ENCODE measurements around the gene TNS3. TPM values are rescaled to one million over a fixed set of nuclear protein-coding genes. Genes with fewer than 3 reads are reported as not detected.

Gene TNS3
- total RNA-seq, 1 experiment from 2014 or later, result 533 TPM

DNA sequence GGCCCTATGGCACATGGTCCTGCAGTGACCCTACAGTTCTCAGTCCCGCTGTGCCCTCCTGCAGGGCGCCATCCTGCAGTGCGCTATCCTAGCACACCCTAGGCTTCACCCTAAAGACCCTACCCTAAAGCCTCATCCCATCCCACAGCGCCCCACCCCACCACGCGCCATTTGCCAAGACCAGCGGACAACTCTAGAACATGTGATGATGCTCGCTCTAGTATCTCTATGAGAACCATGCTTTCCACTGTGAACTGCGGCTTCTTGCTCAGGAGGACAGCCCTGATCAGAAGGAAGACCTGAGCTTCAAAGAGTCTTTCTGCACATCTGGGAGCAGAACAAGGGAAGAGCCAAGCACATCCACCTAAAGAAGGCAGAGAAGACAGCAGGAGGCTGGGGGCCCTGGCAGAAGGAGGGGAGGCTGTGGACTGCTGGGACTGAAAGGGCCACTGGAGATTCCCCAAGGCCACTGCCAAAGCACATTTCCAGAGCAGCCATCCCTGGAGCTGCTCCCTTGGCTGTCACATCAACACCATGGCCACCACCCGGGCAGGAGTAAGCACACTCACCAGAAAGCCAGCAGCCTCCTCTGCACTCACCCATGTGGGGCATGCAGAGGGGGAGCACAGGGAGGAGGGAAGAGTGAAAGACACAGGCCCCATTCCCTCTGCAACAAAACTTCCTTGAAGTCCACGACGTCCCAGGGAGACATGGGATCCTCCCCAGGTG is 134.1 kb downstream of the TNS3 start:
- CTCF ChIA-PET, result interaction anchor here (0.7 kb wide), 1 partner anchor 12 kb away, joined by 10 read pairs; no protein-coding TSS in a partner anchor
- H3K4me1 ChIP-seq (ENCODE audit: control insufficient read depth, insufficient read depth, low read length), result peaks cover 90% of the 10 kb centered on the region
- peak overlapping the region; percentile 0; the same call in 1 of the 2 replicates for H3K27ac ChIP-seq (ENCODE audit: low read length)
- no peaks in the 10 kb centered on the region for H3K9me3 ChIP-seq (ENCODE audit: control insufficient read depth, insufficient read depth, low read depth, low read length)
- TF ChIP-seq TCF7L2 (IDR thresholded peaks at IDR 0.05; ENCODE audit: low read depth, low read length) (no peak), SIN3A (IDR thresholded peaks at IDR 0.05; ENCODE audit: borderline replicate concordance, insufficient read depth, low read depth, low read length) (no peak), POLR2AphosphoS5 (IDR thresholded peaks at IDR 0.05; ENCODE audit: low read depth, low read length) (peak; percentile 8; the same call in 1 of the 2 replicates), CTCF (IDR thresholded peaks at IDR 0.05) (no peak)
- TF ChIP-seq, protein P1, sequence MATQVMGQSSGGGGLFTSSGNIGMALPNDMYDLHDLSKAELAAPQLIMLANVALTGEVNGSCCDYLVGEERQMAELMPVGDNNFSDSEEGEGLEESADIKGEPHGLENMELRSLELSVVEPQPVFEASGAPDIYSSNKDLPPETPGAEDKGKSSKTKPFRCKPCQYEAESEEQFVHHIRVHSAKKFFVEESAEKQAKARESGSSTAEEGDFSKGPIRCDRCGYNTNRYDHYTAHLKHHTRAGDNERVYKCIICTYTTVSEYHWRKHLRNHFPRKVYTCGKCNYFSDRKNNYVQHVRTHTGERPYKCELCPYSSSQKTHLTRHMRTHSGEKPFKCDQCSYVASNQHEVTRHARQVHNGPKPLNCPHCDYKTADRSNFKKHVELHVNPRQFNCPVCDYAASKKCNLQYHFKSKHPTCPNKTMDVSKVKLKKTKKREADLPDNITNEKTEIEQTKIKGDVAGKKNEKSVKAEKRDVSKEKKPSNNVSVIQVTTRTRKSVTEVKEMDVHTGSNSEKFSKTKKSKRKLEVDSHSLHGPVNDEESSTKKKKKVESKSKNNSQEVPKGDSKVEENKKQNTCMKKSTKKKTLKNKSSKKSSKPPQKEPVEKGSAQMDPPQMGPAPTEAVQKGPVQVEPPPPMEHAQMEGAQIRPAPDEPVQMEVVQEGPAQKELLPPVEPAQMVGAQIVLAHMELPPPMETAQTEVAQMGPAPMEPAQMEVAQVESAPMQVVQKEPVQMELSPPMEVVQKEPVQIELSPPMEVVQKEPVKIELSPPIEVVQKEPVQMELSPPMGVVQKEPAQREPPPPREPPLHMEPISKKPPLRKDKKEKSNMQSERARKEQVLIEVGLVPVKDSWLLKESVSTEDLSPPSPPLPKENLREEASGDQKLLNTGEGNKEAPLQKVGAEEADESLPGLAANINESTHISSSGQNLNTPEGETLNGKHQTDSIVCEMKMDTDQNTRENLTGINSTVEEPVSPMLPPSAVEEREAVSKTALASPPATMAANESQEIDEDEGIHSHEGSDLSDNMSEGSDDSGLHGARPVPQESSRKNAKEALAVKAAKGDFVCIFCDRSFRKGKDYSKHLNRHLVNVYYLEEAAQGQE (IDR thresholded peaks at IDR 0.05; ENCODE audit: insufficient read depth in 1 of 2, low read depth in 2 of 2, low read length in 1 of 2), result no peak
- DNase-seq (ENCODE audit: low read depth, low spot score), result no peak
- no peak overlapping the region for H3K4me3 ChIP-seq (ENCODE audit: low read depth in 2 of 2, low read length in 2 of 2)
- no peaks in the 10 kb centered on the region for H3K27me3 ChIP-seq (ENCODE audit: control insufficient read depth, insufficient read depth, low read length)
- intact Hi-C loops (cut with micrococcal nuclease; ENCODE audit: unreplicated experiment) (no loop called here), in situ Hi-C loops (cut with HindIII; ENCODE audit: low pct_unique_long_range_greater_than_20kb, low sequenced_read_pairs) (no loop called here)
- BruUV-seq (replicated peaks), result no TSS peak
- ATAC-seq, result peak; percentile 3; the same call in 1 of the 2 replicates
- POLR2A ChIA-PET, result no interaction called here
- no peaks in the 10 kb centered on the region for H3K36me3 ChIP-seq (ENCODE audit: control insufficient read depth, insufficient read depth, low read length)

DNA sequence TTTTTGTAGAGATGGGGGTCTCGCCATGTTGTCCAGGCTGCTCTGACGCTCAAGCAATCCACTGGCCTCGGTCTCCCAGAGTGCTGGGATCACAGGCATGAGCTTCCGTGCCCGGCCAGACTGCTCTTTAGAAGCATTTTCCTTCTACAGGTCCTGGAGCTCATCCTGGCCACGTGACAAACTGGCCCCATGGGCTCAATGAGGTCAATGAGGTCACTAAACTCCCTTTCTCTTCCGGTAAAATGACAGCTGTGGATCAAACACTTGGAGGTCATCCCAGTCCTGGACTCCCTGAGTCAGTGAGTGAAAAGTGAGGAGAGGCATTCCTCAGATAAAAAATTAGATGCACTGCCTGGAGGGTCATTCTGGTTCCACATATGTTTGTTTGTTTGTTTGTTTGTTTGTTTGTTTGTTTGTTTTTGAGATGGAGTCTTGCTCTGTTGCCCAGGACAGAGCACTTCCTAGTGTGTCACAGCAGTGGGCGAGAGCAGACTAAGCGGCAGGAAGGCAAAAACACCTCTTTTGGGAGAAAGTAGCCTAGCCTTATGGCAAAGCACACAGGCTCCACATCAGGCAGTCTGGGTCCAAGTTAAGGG is 134.9 kb downstream of the TNS3 start:
- ChIA-PET POLR2A (no interaction called here), CTCF (no interaction called here)
- no TSS peak for BruUV-seq (replicated peaks)
- H3K9me3 ChIP-seq (ENCODE audit: control insufficient read depth, insufficient read depth, low read depth, low read length), result no peaks in the 10 kb centered on the region
- peaks cover 90% of the 10 kb centered on the region for H3K4me1 ChIP-seq (ENCODE audit: control insufficient read depth, insufficient read depth, low read length)
- peak; percentile 6; the same call in 1 of the 2 replicates for ATAC-seq
- TF ChIP-seq TCF7L2 (IDR thresholded peaks at IDR 0.05; ENCODE audit: low read depth, low read length) (0 out of 2 replicates have a peak, but pooled peaks have one; percentile 41), CTCF (IDR thresholded peaks at IDR 0.05) (no peak), POLR2AphosphoS5 (IDR thresholded peaks at IDR 0.05; ENCODE audit: low read depth, low read length) (0 out of 2 replicates have a peak, but pooled peaks have one; percentile 19), SIN3A (IDR thresholded peaks at IDR 0.05; ENCODE audit: borderline replicate concordance, insufficient read depth, low read depth, low read length) (no peak)
- TF ChIP-seq, protein P1 (IDR thresholded peaks at IDR 0.05; ENCODE audit: insufficient read depth in 1 of 2, low read depth in 2 of 2, low read length in 1 of 2), result no peak
- DNase-seq (ENCODE audit: low read depth, low spot score), result no peak
- in situ Hi-C loops (cut with HindIII; ENCODE audit: low pct_unique_long_range_greater_than_20kb, low sequenced_read_pairs) (no loop called here), intact Hi-C loops (cut with micrococcal nuclease; ENCODE audit: unreplicated experiment) (no loop called here)
- H3K36me3 ChIP-seq (ENCODE audit: control insufficient read depth, insufficient read depth, low read length), result peaks cover 5% of the 10 kb centered on the region; the same call in 1 of the 2 replicates
- no peak overlapping the region for H3K4me3 ChIP-seq (ENCODE audit: low read depth in 2 of 2, low read length in 2 of 2)
- no peaks in the 10 kb centered on the region for H3K27me3 ChIP-seq (ENCODE audit: control insufficient read depth, insufficient read depth, low read length)
- peak overlapping the region; percentile 0; the same call in 1 of the 2 replicates for H3K27ac ChIP-seq (ENCODE audit: low read length)
